ENCODE results near the gene RPAP3. TPM values are rescaled to one million over a fixed set of nuclear protein-coding genes. Genes with fewer than 3 reads are reported as not detected.
A peak's percentile ranks its signal among the peaks of the same experiment; 100 is the strongest.

Gene RPAP3
- polyA plus RNA-seq, 3 donors = 9.6 to 20.6 (median 19.0) TPM

- H3K4me3 Mint-ChIP-seq = no peak overlapping the region
- H3K4me1 Mint-ChIP-seq = peaks cover 31% of the 10 kb centered on the region
- TF ChIP-seq CTCF (IDR thresholded peaks at IDR 0.05) = no peak
- intact Hi-C loops (cut with micrococcal nuclease) = no loop called here
- H3K79me2 ChIP-seq (ENCODE audit: insufficient read depth, low read length) = no peaks in the 10 kb centered on the region
- H3K9me3 ChIP-seq (replicated peaks in 1 of 2; ENCODE audit: control insufficient read depth in 1 of 2, insufficient read depth in 1 of 2, low read length in 2 of 2) = no peaks in the 10 kb centered on the region
- H3K9me3 Mint-ChIP-seq = no peaks in the 10 kb centered on the region
- H3K4me1 ChIP-seq (ENCODE audit: control insufficient read depth in 1 of 2, insufficient read depth in 2 of 2, low read length in 2 of 2) = peaks cover 8 to 29% of the 10 kb centered on the region in 2 donors
- no peaks in the 10 kb centered on the region for H3K36me3 Mint-ChIP-seq
- H3K36me3 ChIP-seq (replicated peaks in 1 of 2; ENCODE audit: control insufficient read depth in 1 of 2, insufficient read depth in 2 of 2, low read length in 2 of 2) = no peaks in the 10 kb centered on the region
- no peak overlapping the region for H3K4me3 ChIP-seq (replicated peaks in 1 of 3; ENCODE audit: low read depth in 2 of 3, low read length in 3 of 3)
- WGBS (ENCODE audit: insufficient coverage) = 96% methylated on average over 6 of the region's 7 CpGs
- no peak overlapping the region for H3K4me2 ChIP-seq (replicated peaks; ENCODE audit: extremely low read depth, low read length, poor library complexity, severe bottlenecking)
- no peak overlapping the region for H3K27ac Mint-ChIP-seq
- H3K27me3 Mint-ChIP-seq (ENCODE audit: low read depth in 3 of 3) = peaks cover 2 to 11% (median 11%) of the 10 kb centered on the region in 3 donors
- no peak overlapping the region for H2AFZ ChIP-seq (ENCODE audit: insufficient read depth, low read depth, low read length, poor library complexity, severe bottlenecking)
- H3K9ac ChIP-seq (ENCODE audit: insufficient read depth, low read length, poor library complexity, severe bottlenecking) = no peak overlapping the region
- no peak for DNase-seq
- no peak overlapping the region for H3K27ac ChIP-seq (ENCODE audit: low read depth in 1 of 2, low read length in 2 of 2)
- no peaks in the 10 kb centered on the region for H4K20me1 ChIP-seq (ENCODE audit: insufficient read depth, low read length)
- no peaks in the 10 kb centered on the region for H3K27me3 ChIP-seq (ENCODE audit: control insufficient read depth in 2 of 2, insufficient read depth in 2 of 2, low read length in 2 of 2)
Observed at GRCh38 chr12:47752552-47752951, 46.7 kb upstream of the RPAP3 start.

GRCh38 chr12:47752121-47752520 lies 46.3 kb upstream of the RPAP3 start:
- Histone ChIP-seq H3K4me1 (ENCODE audit: control insufficient read depth in 1 of 2, insufficient read depth in 2 of 2, low read length in 2 of 2) (peaks cover 8 to 27% of the 10 kb centered on the region in 2 donors), H3K9me3 (replicated peaks in 1 of 2; ENCODE audit: control insufficient read depth in 1 of 2, insufficient read depth in 1 of 2, low read length in 2 of 2) (no peaks in the 10 kb centered on the region), H3K36me3 (replicated peaks in 1 of 2; ENCODE audit: control insufficient read depth in 1 of 2, insufficient read depth in 2 of 2, low read length in 2 of 2) (no peaks in the 10 kb centered on the region), H3K27me3 (ENCODE audit: control insufficient read depth in 2 of 2, insufficient read depth in 2 of 2, low read length in 2 of 2) (no peaks in the 10 kb centered on the region), H2AFZ (ENCODE audit: insufficient read depth, low read depth, low read length, poor library complexity, severe bottlenecking) (no peak overlapping the region), H3K27ac (ENCODE audit: low read depth in 1 of 2, low read length in 2 of 2) (no peak overlapping the region), H3K79me2 (ENCODE audit: insufficient read depth, low read length) (no peaks in the 10 kb centered on the region), H4K20me1 (ENCODE audit: insufficient read depth, low read length) (no peaks in the 10 kb centered on the region), H3K9ac (ENCODE audit: insufficient read depth, low read length, poor library complexity, severe bottlenecking) (no peak overlapping the region), H3K4me3 (replicated peaks in 1 of 3; ENCODE audit: low read depth in 2 of 3, low read length in 3 of 3) (no peak overlapping the region), H3K4me2 (replicated peaks; ENCODE audit: extremely low read depth, low read length, poor library complexity, severe bottlenecking) (no peak overlapping the region)
- H3K9me3 Mint-ChIP-seq = no peaks in the 10 kb centered on the region
- intact Hi-C loops (cut with micrococcal nuclease) = no loop called here
- peaks cover 2 to 10% (median 10%) of the 10 kb centered on the region in 3 donors for H3K27me3 Mint-ChIP-seq (ENCODE audit: low read depth in 3 of 3)
- H3K4me1 Mint-ChIP-seq = peaks cover 27% of the 10 kb centered on the region
- peak overlapping the region in 1 of 7 donors; percentile 18 for H3K27ac Mint-ChIP-seq
- no peaks in the 10 kb centered on the region for H3K36me3 Mint-ChIP-seq
- no peak overlapping the region for H3K4me3 Mint-ChIP-seq
- TF ChIP-seq CTCF (IDR thresholded peaks at IDR 0.05) = no peak
- DNase-seq = no peak
- 90% methylated on average over 2 of the region's 4 CpGs for WGBS (ENCODE audit: insufficient coverage)
